Measurements from ENCODE around the gene BMPER. TPM values are rescaled to one million over a fixed set of nuclear protein-coding genes. Genes with fewer than 3 reads are reported as not detected.

Gene BMPER
- total RNA-seq, 4 donors from 2014 or later: 1.0 to 12.4 (median 6.1) TPM

DNA sequence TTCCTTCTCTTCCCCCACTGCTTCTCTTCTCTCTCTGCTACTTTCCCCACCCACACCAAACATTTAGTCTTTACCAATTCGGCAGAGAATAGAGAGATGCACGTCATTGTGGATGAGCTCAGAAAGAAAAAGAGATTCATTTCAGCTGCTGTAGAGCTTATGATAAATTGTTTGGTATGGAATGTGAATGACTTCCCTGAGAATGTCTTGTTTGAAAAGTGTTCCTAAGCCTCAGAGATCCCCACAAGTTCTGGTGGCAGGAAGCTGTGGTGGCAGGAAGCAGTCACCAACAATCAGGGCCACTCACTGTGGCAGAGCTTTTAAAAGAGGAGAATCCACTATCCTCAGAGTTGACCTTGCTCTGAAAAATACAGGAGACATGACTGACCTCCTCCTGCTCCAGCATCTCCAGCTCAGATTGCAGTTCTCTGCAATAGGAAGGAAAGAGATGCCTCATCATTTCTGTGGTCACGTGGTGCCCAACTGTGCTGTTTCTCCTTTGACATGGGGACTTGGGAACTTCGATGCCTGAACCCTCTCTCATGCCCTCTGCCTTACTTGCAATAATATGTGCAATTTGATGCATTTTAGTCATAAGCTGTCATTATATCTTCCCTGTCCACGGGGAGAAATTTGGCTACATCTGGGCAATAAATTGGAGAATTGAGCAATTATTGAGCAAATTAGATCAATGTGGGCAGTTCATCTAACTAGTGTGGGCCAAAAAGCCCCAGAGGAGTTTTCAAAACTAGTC is 76.5 kb downstream of the BMPER start:
- H3K4me1 ChIP-seq: no peaks in the 10 kb centered on the region
- DNase-seq: no peak
- H3K4me3 ChIP-seq: no peak overlapping the region
- H3K27me3 ChIP-seq: no peaks in the 10 kb centered on the region
- intact Hi-C loops (cut with DNase I; ENCODE audit: low total_unique reads): no loop called here
- H3K36me3 ChIP-seq: peaks cover 0 to 2% of the 10 kb centered on the region in 2 donors
- TF ChIP-seq, protein P1, sequence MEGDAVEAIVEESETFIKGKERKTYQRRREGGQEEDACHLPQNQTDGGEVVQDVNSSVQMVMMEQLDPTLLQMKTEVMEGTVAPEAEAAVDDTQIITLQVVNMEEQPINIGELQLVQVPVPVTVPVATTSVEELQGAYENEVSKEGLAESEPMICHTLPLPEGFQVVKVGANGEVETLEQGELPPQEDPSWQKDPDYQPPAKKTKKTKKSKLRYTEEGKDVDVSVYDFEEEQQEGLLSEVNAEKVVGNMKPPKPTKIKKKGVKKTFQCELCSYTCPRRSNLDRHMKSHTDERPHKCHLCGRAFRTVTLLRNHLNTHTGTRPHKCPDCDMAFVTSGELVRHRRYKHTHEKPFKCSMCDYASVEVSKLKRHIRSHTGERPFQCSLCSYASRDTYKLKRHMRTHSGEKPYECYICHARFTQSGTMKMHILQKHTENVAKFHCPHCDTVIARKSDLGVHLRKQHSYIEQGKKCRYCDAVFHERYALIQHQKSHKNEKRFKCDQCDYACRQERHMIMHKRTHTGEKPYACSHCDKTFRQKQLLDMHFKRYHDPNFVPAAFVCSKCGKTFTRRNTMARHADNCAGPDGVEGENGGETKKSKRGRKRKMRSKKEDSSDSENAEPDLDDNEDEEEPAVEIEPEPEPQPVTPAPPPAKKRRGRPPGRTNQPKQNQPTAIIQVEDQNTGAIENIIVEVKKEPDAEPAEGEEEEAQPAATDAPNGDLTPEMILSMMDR (IDR thresholded peaks at IDR 0.05): no peak
- no peak for TF ChIP-seq POLR2A (IDR thresholded peaks at IDR 0.05)
- H3K9me3 ChIP-seq: no peaks in the 10 kb centered on the region
- H3K27ac ChIP-seq: no peak overlapping the region

DNA sequence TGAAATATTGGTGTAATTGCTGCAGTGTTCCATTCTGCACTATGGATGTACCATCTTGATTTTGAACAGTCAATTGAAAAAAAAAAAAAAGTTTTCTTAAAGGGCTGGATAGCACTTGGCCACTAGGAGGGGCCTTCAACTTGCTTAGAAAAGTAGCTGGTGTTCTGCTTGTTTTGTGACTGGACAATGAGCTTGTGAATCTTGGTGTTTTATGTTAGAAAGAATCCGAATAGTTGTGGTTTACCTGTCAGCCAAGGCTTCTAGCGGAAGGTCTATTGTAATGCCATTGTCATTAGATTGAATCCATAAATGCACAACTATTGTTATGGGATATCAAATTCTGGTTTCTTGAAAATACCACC is 77.1 kb downstream of the BMPER start:
- Histone ChIP-seq H3K27me3 (no peaks in the 10 kb centered on the region), H3K36me3 (peaks cover 0 to 2% of the 10 kb centered on the region in 2 donors), H3K9me3 (no peaks in the 10 kb centered on the region), H3K4me3 (no peak overlapping the region), H3K27ac (no peak overlapping the region), H3K4me1 (no peaks in the 10 kb centered on the region)
- intact Hi-C loops (cut with DNase I; ENCODE audit: low total_unique reads): no loop called here
- no peak for DNase-seq
- TF ChIP-seq, protein P1 (IDR thresholded peaks at IDR 0.05): no peak
- no peak for TF ChIP-seq POLR2A (IDR thresholded peaks at IDR 0.05)

DNA sequence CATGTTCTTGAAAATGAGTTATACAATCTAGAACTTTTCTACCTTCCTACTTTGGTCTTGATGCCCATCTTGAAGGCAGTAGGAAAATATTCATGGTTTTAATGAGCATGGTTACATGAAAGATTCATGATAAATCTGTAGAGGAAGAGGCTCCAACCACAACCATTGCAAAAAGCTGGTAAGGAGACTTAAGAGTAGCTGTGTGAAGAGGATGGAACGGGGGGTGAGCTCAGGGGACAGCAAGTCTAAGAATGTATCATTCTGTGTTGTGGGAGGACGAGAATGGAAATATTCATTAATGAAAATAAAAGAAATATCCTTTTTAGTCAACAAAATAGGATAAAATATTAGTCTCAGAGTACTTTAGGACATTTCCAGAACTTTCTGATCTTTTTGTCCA is 81.1 kb downstream of the BMPER start:
- DNase-seq: no peak
- H3K9me3 ChIP-seq: no peaks in the 10 kb centered on the region
- H3K4me3 ChIP-seq: no peak overlapping the region
- intact Hi-C loops (cut with DNase I; ENCODE audit: low total_unique reads): no loop called here
- no peaks in the 10 kb centered on the region for H3K27me3 ChIP-seq
- H3K27ac ChIP-seq: no peak overlapping the region
- H3K36me3 ChIP-seq: peaks cover 0 to 2% of the 10 kb centered on the region in 2 donors
- TF ChIP-seq, protein P1 (IDR thresholded peaks at IDR 0.05): no peak
- TF ChIP-seq POLR2A (IDR thresholded peaks at IDR 0.05): no peak
- H3K4me1 ChIP-seq: no peaks in the 10 kb centered on the region

DNA sequence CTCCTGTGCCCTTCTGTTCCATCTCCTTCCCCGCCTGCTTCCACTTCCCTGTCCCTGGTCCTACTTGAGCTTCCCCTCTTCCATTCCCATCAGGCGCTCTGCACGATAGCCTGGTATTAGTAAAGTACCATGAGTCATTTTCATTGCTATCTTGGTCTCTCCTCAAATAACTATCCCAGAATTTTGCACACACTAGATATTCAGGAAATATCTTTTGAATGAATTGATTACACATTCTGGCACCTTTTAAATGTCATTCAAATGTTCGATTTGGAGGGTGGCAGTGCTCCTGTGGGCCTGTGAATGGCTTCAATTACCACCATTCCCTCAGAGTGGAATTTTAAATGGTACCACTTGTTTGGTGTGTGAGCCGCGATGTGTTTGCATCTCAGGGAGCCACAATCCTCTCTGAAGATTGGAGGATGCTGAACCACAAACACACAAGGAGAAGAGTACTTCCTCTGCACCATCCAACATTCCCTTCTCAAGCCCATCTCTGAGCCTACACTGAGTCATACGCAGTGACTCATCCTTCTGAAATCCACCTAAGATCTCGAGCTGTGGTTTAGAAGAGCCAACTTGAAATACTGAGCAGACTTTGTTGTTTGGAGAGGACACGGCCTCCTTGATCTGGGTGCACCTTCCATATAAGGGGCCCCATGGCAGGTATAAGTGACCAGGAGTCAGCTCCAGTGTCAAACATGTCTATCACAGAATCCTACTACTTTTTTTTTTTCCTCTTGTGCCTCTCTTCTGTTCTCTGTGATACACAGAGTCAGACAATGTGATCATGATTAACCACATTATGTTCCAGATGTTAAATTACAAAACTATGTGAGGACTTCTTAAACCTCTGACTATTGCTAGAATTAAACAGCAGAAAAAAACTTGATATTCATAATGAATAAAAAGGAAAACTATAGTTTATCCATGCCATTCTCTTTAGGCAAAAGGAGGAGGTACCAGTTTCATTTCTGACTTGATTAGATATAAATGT is 81.9 kb downstream of the BMPER start:
- Histone ChIP-seq H3K9me3 (no peaks in the 10 kb centered on the region), H3K27me3 (no peaks in the 10 kb centered on the region), H3K27ac (peak overlapping the region; percentile 23 to 36), H3K36me3 (peaks cover 0 to 2% of the 10 kb centered on the region in 2 donors), H3K4me1 (no peaks in the 10 kb centered on the region), H3K4me3 (no peak overlapping the region)
- TF ChIP-seq, protein P1 (IDR thresholded peaks at IDR 0.05): no peak
- TF ChIP-seq POLR2A (IDR thresholded peaks at IDR 0.05): no peak
- intact Hi-C loops (cut with DNase I; ENCODE audit: low total_unique reads): no loop called here
- DNase-seq: peak; percentile 16 to 39

DNA sequence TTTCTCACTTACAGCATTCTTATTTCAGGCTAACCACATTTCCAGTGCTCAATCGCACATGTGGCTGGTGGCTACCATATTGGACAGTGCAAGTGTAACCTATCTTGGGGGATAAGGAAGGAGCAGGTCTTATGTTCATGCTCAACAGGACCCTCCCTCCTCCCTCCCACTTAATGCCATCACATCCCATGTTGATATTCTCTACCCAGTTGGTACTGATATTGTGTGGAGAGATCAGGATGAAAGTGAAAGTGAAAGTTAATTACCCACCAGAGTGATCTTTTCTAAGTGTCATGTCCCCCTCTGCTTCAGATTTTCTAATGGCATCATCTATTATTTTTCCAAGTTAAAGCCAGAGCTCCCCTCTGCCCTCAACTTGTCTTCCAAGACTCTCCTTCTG is 91.6 kb downstream of the BMPER start:
- H3K9me3 ChIP-seq: no peaks in the 10 kb centered on the region
- DNase-seq: no peak
- H3K36me3 ChIP-seq: no peaks in the 10 kb centered on the region
- intact Hi-C loops (cut with DNase I; ENCODE audit: low total_unique reads): no loop called here
- TF ChIP-seq, protein P1 (IDR thresholded peaks at IDR 0.05): no peak
- no peak for TF ChIP-seq POLR2A (IDR thresholded peaks at IDR 0.05)
- H3K27ac ChIP-seq: no peak overlapping the region
- no peaks in the 10 kb centered on the region for H3K4me1 ChIP-seq
- no peaks in the 10 kb centered on the region for H3K27me3 ChIP-seq
- H3K4me3 ChIP-seq: no peak overlapping the region

Measured in uterus (tissue), 4 donors.